SU-DHL-6 (cell line): Measurements from ENCODE around the gene MIOX.

Experiments used
- H2AFZ ChIP-seq: fragments of 200-600 bp; sonication (generic); 2 replicates; pipeline ENCODE4 v1.6.1; 2014; ENCODE audit warnings: low read depth, mild to moderate bottlenecking, moderate library complexity, mixed read lengths, antibody characterized with exemption, low read length; ENCODE audit not compliant: severe bottlenecking
- H3F3A ChIP-seq: fragments of 200-600 bp; shearing (Covaris generic); 2 replicates; pipeline ENCODE4 v1.6.0; 2016; ENCODE audit warnings: antibody characterized with exemption, mild to moderate bottlenecking; ENCODE audit not compliant: insufficient read depth
- H3K27ac ChIP-seq: fragments of 200-600 bp; sonication (generic); 2 replicates; pipeline ENCODE4 v1.5.1; 2016; ENCODE audit warnings: low read depth, mild to moderate bottlenecking, low read length, moderate library complexity, mixed read lengths
- H3K27me3 ChIP-seq: fragments of 200-600 bp; sonication (generic), shearing (Covaris generic); 2 replicates; pipeline ENCODE4 v1.6.0; 2014; ENCODE audit warnings: mild to moderate bottlenecking, low read length
- H3K36me3 ChIP-seq: fragments of 200-600 bp; sonication (generic); 2 replicates; pipeline ENCODE4 v1.6.1; 2014; ENCODE audit warnings: mild to moderate bottlenecking, low read length, mixed read lengths
- H3K4me2 ChIP-seq: fragments of 300-600, 200-600 bp; shearing (Covaris generic), sonication (generic); 2 replicates; pipeline ENCODE4 v1.6.0; 2014; ENCODE audit warnings: low read length, low read depth, mild to moderate bottlenecking; ENCODE audit not compliant: poor library complexity, severe bottlenecking
- H3K4me3 ChIP-seq: fragments of 200-600 bp; sonication (generic); 2 replicates; pipeline ENCODE4 v1.5.1; 2014; ENCODE audit warnings: antibody characterized with exemption, low read length, mild to moderate bottlenecking, mixed read lengths; ENCODE audit not compliant: insufficient read depth, poor library complexity, severe bottlenecking
- H3K79me2 ChIP-seq: fragments of 200-600 bp; sonication (generic); 2 replicates; pipeline ENCODE4 v1.6.1; 2014; ENCODE audit warnings: mild to moderate bottlenecking, low read length, moderate library complexity; ENCODE audit not compliant: insufficient read depth
- H3K9ac ChIP-seq: fragments of 200-600 bp; sonication (generic); 2 replicates; pipeline ENCODE4 v1.7.0; 2014; ENCODE audit warnings: mild to moderate bottlenecking, low read length
- H3K9me2 ChIP-seq: fragments of 200-600 bp; sonication (generic); replicated peaks from 2 replicates; pipeline ENCODE4 v1.6.1; 2014; ENCODE audit warnings: low read length; ENCODE audit not compliant: insufficient read depth
- H3K9me3 ChIP-seq: fragments of 200-600 bp; sonication (generic); 2 replicates; pipeline ENCODE4 v1.6.1; 2014; ENCODE audit warnings: low read length, mixed read lengths; ENCODE audit not compliant: insufficient read depth
- H4K20me1 ChIP-seq: fragments of 200-600 bp; sonication (generic); 2 replicates; pipeline ENCODE4 v1.6.1; 2014; ENCODE audit warnings: low read depth, mild to moderate bottlenecking, antibody characterized with exemption, low read length, moderate library complexity, mixed read lengths
- EZH2phosphoT487 ChIP-seq: fragments of 200-600 bp; sonication (generic), shearing (Covaris generic); conservative IDR thresholded peaks from 2 replicates; pipeline ENCODE4 v1.6.1; 2018; ENCODE audit warnings: mild to moderate bottlenecking, antibody characterized with exemption, low read length, moderate library complexity, mixed read lengths
- TF ChIP-seq, protein P1 (sequence below): fragments of 200-600 bp; sonication (generic); IDR thresholded peaks from one replicate; pipeline ENCODE4 v1.5.1; 2017; ENCODE audit warnings: antibody characterized with exemption, mild to moderate bottlenecking, low read length, moderate library complexity; ENCODE audit not compliant: insufficient read depth, poor library complexity, severe bottlenecking

MIOX gene

DNA sequence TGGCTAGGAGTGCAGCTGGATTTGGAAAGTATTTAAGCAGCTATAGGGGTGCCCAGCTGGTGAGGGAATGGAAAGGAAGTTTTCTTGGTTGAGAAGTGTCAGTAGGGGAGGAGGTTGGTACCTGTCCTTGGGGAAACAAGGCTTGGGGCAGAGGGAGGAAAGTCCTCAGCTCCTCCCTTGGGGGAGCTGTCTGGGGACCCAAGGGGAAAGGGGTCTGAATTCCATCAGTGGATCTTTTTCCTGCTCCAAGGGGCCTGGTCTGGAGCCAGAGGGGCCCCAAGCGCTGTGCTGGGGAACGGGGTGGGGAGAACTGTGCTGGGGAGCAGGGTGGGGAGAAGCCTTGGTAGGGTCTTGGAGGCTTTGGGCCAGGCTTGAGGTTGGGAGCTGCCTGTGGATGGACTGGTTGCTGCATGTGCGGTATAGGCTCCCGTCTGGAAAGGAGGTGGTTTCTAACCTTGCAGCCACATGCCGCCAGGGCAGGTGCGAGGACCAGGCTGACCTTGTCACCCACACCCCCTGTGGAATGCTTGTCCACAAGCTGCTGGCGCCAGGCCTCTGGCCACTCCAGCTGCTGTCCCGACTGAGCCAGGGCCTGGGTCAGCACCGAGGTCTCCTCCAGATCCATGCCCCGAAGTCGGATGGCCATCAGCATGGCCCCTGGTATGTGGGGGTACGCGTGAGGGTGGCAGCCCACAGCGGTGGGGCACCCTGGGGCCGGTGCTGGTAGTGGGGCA is 42.2 kb downstream of the MIOX start:
- H3K9ac ChIP-seq, result no peak overlapping the region
- TF ChIP-seq EZH2phosphoT487, result no peak
- TF ChIP-seq, protein P1, sequence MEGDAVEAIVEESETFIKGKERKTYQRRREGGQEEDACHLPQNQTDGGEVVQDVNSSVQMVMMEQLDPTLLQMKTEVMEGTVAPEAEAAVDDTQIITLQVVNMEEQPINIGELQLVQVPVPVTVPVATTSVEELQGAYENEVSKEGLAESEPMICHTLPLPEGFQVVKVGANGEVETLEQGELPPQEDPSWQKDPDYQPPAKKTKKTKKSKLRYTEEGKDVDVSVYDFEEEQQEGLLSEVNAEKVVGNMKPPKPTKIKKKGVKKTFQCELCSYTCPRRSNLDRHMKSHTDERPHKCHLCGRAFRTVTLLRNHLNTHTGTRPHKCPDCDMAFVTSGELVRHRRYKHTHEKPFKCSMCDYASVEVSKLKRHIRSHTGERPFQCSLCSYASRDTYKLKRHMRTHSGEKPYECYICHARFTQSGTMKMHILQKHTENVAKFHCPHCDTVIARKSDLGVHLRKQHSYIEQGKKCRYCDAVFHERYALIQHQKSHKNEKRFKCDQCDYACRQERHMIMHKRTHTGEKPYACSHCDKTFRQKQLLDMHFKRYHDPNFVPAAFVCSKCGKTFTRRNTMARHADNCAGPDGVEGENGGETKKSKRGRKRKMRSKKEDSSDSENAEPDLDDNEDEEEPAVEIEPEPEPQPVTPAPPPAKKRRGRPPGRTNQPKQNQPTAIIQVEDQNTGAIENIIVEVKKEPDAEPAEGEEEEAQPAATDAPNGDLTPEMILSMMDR, result no peak
- H3K27ac ChIP-seq, result no peak overlapping the region
- H3K9me3 ChIP-seq, result no peaks in the 10 kb centered on the region
- H3F3A ChIP-seq, result peaks cover 17% of the 10 kb centered on the region; the same call in 1 of the 2 replicates
- peaks cover 10% of the 10 kb centered on the region; the same call in 1 of the 2 replicates for H3K79me2 ChIP-seq
- H4K20me1 ChIP-seq, result no peaks in the 10 kb centered on the region
- no peak overlapping the region for H2AFZ ChIP-seq
- H3K4me3 ChIP-seq, result no peak overlapping the region
- H3K9me2 ChIP-seq, result no peaks in the 10 kb centered on the region
- no peaks in the 10 kb centered on the region for H3K27me3 ChIP-seq
- no peaks in the 10 kb centered on the region for H3K36me3 ChIP-seq
- H3K4me2 ChIP-seq, result no peak overlapping the region

DNA sequence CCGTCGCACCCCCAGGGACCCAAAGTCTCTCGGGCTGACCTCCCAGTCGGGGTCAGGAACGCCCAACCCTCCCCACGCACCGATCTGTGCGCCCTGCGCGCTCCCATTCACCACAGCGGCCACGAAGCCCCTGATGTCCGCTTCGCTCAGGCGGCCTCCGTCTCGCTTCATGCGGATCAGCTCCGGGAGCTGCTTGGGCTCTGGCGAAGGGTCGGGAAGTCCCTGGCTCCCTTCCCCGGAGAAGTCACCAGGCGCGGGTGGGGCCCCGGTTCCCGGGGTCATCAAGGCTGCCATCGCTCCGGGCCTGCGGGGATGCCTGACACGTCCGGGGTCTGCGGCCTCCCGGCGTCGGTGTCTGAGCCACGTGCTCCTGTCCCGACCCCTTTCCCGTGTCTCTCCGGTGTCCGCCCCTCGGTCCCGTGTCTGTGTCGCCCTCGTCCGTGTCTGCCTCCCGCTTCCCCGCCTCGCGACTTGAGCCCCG is 42.8 kb downstream of the MIOX start:
- H3F3A ChIP-seq, result peaks cover 17% of the 10 kb centered on the region; the same call in 1 of the 2 replicates
- H3K27me3 ChIP-seq, result no peaks in the 10 kb centered on the region
- H3K9ac ChIP-seq, result no peak overlapping the region
- no peaks in the 10 kb centered on the region for H3K36me3 ChIP-seq
- no peak for TF ChIP-seq EZH2phosphoT487
- TF ChIP-seq, protein P1, result no peak
- no peaks in the 10 kb centered on the region for H3K9me3 ChIP-seq
- peaks cover 5% of the 10 kb centered on the region; the same call in 1 of the 2 replicates for H3K79me2 ChIP-seq
- H4K20me1 ChIP-seq, result no peaks in the 10 kb centered on the region
- no peak overlapping the region for H3K27ac ChIP-seq
- no peak overlapping the region for H2AFZ ChIP-seq
- no peaks in the 10 kb centered on the region for H3K9me2 ChIP-seq
- H3K4me3 ChIP-seq, result no peak overlapping the region
- no peak overlapping the region for H3K4me2 ChIP-seq

DNA sequence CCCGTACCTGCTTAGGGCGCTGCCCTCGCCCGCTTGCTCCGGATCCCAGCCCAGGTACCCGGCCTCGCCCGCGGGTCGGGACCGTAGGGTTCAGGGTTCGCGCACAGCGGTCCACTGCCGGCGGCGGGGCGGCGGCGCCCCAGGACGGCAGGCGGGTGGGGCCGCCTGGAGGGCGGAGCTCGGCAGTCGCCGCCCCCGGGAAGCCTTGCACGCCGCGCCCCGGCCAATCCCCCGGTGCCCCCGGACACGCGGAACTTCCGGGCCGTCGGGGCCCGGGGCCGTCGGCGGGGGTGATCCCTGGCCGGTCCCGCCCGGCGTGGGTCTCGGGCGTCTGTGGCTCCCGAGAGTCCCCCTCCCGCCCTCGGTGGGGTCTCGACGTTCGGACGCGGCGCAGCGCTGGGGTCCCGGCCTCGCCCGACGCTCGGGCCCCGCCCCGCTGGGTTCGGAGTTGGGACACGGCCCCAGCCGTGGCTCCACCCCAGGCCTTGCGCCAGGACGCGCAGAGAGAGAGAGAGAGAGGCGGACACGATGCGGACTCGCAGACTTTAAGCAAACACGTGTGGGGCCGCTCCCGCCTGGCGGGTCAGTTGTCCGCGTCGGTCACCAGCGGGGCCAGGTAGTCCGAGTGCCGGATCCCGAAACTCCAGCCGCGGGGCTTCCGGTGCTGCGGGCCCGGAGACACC is 43.4 kb downstream of the MIOX start, which contains the start of gene TYMP:
Gene TYMP, minus strand, starts transcription at position 116 of the 683 bp plus-strand sequence. CDS start 303 bp downstream, outside the sequence.
- peak within 1 kb of the TSS; percentile 51 for H3K4me3 ChIP-seq
- no peaks in the 10 kb centered on the region for H3K27me3 ChIP-seq
- peak within 1 kb of the TSS; percentile 62 for H3K9ac ChIP-seq
- H3K27ac ChIP-seq, result peak within 1 kb of the TSS; percentile 38
- H3K4me2 ChIP-seq, result peak within 1 kb of the TSS; percentile 61
- H3K9me3 ChIP-seq, result no peaks in the 10 kb centered on the region
- peak within 1 kb of the TSS; percentile 24 for H2AFZ ChIP-seq
- no peaks in the 10 kb centered on the region for H4K20me1 ChIP-seq
- TF ChIP-seq EZH2phosphoT487, result no peak
- TF ChIP-seq, protein P1, result no peak
- H3F3A ChIP-seq, result peaks cover 17% of the 10 kb centered on the region
- no peaks in the 10 kb centered on the region for H3K9me2 ChIP-seq
- H3K36me3 ChIP-seq, result no peaks in the 10 kb centered on the region
- peaks cover under 1% of the 10 kb centered on the region; the same call in 1 of the 2 replicates for H3K79me2 ChIP-seq
